GM21360 (cell line): ENCODE data around the gene S1PR3.

Experiments used
- ATAC-seq: cut with Tn5 transposase; IDR thresholded peaks from one replicate; pipeline ENCODE4 v1.9.1; 2021; ENCODE audit warnings: mild to moderate bottlenecking, moderate library complexity; ENCODE audit not compliant: unreplicated experiment

The S1PR3 gene

GRCh38 chr9:88968799-88969198, 22.5 kb upstream of the S1PR3 start:
- no peak for ATAC-seq

GRCh38 chr9:88969646-88970373, 21.5 kb upstream of the S1PR3 start:
- ATAC-seq: no peak

GRCh38 chr9:88971131-88971960, 19.9 kb upstream of the S1PR3 start:
- ATAC-seq: no peak

- no peak for ATAC-seq
These were observed 18.9 kb upstream of the S1PR3 start for GRCh38 chr9:88972401-88972800.

GRCh38 chr9:88973281-88974045, 17.8 kb upstream of the S1PR3 start:
- ATAC-seq: no peak

GRCh38 chr9:88974641-88975040, 16.6 kb upstream of the S1PR3 start:
- no peak for ATAC-seq

- ATAC-seq: no peak
These were observed 15.0 kb upstream of the S1PR3 start for GRCh38 chr9:88975966-88976889.

GRCh38 chr9:88976890-88977257, 14.4 kb upstream of the S1PR3 start:
- no peak for ATAC-seq

- no peak for ATAC-seq
These were observed 13.2 kb upstream of the S1PR3 start for GRCh38 chr9:88978034-88978433.

- no peak for ATAC-seq
These were observed 12.2 kb upstream of the S1PR3 start for GRCh38 chr9:88979021-88979420.

- no peak for ATAC-seq
These were observed 11.5 kb upstream of the S1PR3 start for GRCh38 chr9:88979791-88980190.

- ATAC-seq: no peak
These were observed 10.5 kb upstream of the S1PR3 start for GRCh38 chr9:88980740-88981203.

GRCh38 chr9:88983865-88984542, 7.3 kb upstream of the S1PR3 start:
- ATAC-seq: no peak

GRCh38 chr9:88984543-88984883, 6.8 kb upstream of the S1PR3 start:
- ATAC-seq: no peak

GRCh38 chr9:88985616-88986015, 5.7 kb upstream of the S1PR3 start:
- no peak for ATAC-seq

- ATAC-seq: no peak
These were observed 4.5 kb upstream of the S1PR3 start for GRCh38 chr9:88986776-88987175.

GRCh38 chr9:88987661-88988060, 3.6 kb upstream of the S1PR3 start:
- ATAC-seq: no peak

- ATAC-seq: no peak
These were observed 2.2 kb upstream of the S1PR3 start for GRCh38 chr9:88988796-88989641.
